Measurements from ENCODE around the gene CTNS.
A peak's percentile ranks its signal among the peaks of the same experiment; 100 is the strongest.
"Not testable (repeated sequence)": the region's sequence is repeated elsewhere in the genome, so short reads cannot be mapped to it uniquely, and the experiment has no call there.

CTNS gene

GRCh38 chr17:3688027-3688553 lies 51.5 kb downstream of the CTNS start:
- DNase-seq (ENCODE audit: low spot score) = peak; percentile 43

- DNase-seq (ENCODE audit: low spot score) = no peak
Measured at GRCh38 chr17:3688852-3689261, 52.3 kb downstream of the CTNS start.

DNA sequence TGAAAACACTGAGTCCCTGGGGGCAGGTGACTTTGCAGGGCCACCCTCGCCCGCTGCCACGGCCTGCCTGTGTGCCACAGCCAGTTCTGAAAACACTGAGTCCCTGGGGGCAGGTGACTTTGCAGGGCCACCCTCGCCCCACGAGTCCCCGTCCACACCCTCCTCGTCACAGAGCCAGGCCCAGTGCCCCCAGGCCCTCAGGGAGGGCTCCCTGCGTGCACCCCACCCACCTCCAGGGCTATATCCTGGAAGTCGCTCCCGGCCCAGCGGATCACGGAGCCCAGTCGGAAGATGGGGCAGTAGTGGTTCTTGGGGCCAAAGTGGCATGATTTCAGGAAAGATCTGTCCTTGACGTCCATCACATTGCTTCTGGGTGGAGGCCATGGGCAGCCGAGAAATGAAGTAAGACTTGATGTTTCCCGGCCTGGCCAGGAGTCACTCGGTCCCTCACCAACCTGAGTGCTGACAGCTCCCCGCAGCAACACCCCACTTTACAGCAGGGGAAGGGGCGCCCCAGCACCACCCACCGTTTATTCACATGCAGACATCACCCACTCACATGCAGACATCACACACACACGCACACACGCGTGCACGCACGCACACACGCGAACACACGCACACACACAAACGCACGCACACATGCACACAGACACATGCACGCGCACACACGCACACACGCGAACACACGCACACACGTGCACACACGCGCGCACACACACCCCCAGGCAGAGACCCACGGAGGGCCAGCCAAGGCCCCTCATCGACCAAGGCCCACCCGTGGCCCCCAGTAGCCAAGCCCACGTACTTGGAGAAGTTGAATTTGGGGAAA lies 52.9 kb downstream of the CTNS start:
- no peak for DNase-seq (ENCODE audit: low spot score)

DNA sequence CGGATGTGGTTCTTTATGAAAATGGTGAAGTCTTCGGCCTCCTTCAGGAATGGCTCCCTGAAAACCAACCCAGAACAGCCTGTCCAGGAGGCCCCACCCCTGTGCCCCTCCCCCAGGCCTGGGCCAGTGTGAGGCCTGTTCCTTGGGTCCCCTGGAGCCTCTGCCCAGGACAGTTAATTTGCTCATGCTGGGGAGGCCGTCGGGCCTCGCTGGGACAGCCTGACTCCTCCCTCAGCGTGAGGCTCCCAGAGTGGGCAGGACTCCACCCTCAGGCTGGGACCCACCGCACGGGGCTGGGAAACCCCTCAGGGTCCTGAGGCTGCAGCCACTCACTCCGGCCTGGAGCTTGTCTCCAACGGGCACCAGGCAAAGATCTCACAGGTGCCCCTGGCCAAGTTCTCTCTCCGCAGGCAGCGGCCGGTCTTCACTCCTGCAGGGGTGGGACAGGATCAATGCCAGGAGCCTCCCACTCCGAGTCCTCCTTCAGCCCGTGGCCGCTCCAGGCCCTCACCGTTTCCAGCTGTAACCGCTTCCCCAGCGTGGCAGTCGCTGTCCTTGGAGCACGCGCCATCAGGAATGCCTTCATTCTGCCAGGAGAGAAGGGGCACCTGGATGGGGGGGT lies 53.6 kb downstream of the CTNS start:
- DNase-seq (ENCODE audit: low spot score) = no peak

- no peak for DNase-seq (ENCODE audit: low spot score)
Measured at GRCh38 chr17:3691617-3692067, 55.1 kb downstream of the CTNS start.

- no peak for DNase-seq (ENCODE audit: low spot score)
Measured at GRCh38 chr17:3692346-3692745, 55.8 kb downstream of the CTNS start.

GRCh38 chr17:3693141-3693540 lies 56.6 kb downstream of the CTNS start:
- DNase-seq (ENCODE audit: low spot score) = no peak

- DNase-seq (ENCODE audit: low spot score) = no peak
Measured at GRCh38 chr17:3693829-3694231, 57.3 kb downstream of the CTNS start.

DNA sequence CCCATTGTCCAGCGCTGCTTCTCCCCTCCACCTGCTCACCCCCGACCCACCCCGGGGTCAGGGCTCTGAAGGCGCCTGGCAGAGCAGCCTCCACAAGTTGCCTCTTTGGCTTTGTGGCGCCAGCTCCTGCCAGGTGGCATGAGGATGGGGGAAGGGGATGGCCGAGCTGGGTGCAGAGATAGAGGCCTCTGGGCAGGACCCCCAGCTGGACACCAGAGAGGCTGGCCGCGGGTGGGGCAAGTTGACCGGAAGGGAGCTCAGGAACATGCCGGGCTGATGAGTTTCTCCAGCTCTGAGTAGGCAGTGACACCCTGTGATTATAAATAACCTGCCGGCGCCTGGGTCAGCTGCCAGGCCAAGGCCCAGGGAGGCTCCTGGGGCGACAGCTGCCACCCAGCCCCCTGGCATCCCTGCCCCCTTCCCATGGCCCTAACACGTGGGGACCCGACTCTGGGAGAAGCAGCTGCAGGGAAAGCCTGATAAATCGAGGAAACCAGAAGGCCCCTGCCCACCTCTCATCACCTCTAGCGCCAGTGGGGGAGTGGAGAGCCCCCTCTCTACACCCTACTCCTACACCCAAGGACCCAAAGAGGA lies 58.7 kb downstream of the CTNS start:
- DNase-seq (ENCODE audit: low spot score) = no peak

DNA sequence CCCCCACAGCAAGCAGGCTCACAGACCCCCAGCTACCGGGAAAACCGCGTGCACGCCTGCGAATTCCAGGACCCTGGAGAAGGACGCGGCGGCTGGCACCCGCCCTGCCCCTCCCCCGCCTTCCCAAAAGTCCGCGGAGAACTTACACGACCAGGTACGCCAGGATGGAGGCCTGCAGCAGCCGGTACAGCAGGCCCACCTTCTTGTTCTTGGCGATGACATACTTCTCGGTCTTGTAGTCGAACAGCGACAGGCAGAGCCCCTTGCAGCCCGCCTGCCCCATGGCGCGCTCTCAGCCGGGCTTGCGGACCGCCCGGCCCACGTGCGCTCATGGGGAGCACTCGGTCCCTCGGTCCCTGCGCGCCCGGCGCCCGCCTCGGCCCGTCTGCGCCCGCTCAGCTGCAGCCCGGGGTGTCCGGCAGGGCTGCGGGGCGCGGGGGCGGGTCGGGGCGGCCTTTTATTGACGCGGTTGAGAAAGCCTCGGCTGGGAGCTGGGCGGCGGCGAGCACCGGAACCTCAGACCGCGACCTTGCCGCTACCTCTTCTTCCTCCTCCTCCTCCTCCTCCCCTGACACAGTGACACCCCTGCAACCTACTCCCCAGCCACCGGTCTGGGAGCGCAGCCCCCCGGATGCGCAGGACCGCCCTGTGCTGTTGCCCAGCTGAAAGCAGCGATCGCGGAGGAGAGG lies 59.3 kb downstream of the CTNS start, which contains the start of gene P2RX5:
Gene P2RX5, minus strand, starts transcription at position 433 of the 689 bp plus-strand sequence. Its CDS starts 150 bp downstream, at position 283.
- DNase-seq (ENCODE audit: low spot score) = peak; percentile 60

GRCh38 chr17:3697103-3697476 lies 60.5 kb downstream of the CTNS start:
- no peak for DNase-seq (ENCODE audit: low spot score)

GRCh38 chr17:3698139-3698538 lies 61.6 kb downstream of the CTNS start:
- DNase-seq (ENCODE audit: low spot score) = no peak

DNA sequence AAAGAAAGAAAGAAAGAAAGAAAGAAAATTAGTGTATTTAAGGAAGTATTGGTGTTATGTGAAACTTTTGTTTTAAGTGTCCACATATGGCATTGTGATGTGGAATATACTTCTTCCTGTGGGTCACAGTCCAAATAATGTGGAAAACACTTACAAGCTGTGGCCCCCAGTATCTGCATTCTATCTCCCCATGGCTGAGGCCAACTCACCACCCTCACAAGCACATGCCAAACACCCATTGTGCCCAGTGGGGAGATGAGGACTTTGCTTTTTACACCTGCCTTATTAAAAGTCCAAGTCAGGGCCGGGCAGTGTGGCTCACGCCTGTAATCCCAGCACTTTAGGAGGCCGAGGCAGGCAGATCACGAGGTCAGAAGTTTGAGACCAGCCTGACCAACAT lies 63.4 kb downstream of the CTNS start:
- DNase-seq (ENCODE audit: low spot score) = no peak

- DNase-seq (ENCODE audit: low spot score) = not testable (repeated sequence)
Measured at GRCh38 chr17:3702041-3702539, 65.5 kb downstream of the CTNS start.

- DNase-seq (ENCODE audit: low spot score) = no peak
Measured at GRCh38 chr17:3704931-3705717, 68.6 kb downstream of the CTNS start.

GRCh38 chr17:3705718-3705984 lies 69.1 kb downstream of the CTNS start:
- not testable (repeated sequence) for DNase-seq (ENCODE audit: low spot score)

- no peak for DNase-seq (ENCODE audit: low spot score)
Measured at GRCh38 chr17:3708366-3708765, 71.8 kb downstream of the CTNS start.

GRCh38 chr17:3710951-3711383 lies 74.4 kb downstream of the CTNS start:
- no peak for DNase-seq (ENCODE audit: low spot score)
